GM23338 (cell line): ENCODE results near the gene SLC25A18. TPM values are rescaled to one million over a fixed set of nuclear protein-coding genes. Genes with fewer than 3 reads are reported as not detected.

Experiments
- ATAC-seq: fragments of 200-7000 bp; cut with Tn5 transposase; 3 replicates; pipeline ENCODE4 v1.9.1; 2020
- DNase-seq: peaks from one replicate; pipeline ENCODE4 v3.0.0-alpha.2; 2015; ENCODE audit warnings: low spot score
- H2AFZ ChIP-seq: fragments of 200-600 bp; sonication (generic); 2 replicates; pipeline ENCODE4 v1.8.0; 2016; ENCODE audit warnings: antibody characterized with exemption, mild to moderate bottlenecking, moderate library complexity
- H3F3A ChIP-seq: fragments of 200-600 bp; sonication (generic); replicated peaks from 2 replicates; pipeline ENCODE4 v1.8.0; 2017; ENCODE audit warnings: antibody characterized with exemption, mixed run types, low read depth
- H3K27ac ChIP-seq: fragments of 200-600 bp; sonication (generic); 2 replicates; pipeline ENCODE4 v1.6.1; 2016; ENCODE audit warnings: low read depth
- H3K27me3 ChIP-seq: fragments of 200-600 bp; sonication (generic); 2 replicates; pipeline ENCODE4 v1.8.0; 2016; ENCODE audit warnings: mild to moderate bottlenecking, mixed run types, moderate library complexity; ENCODE audit not compliant: insufficient read depth
- H3K36me3 ChIP-seq: fragments of 200-600 bp; sonication (generic); 2 replicates; pipeline ENCODE4 v1.8.0; 2016; ENCODE audit warnings: mild to moderate bottlenecking; ENCODE audit not compliant: insufficient read depth
- H3K4me1 ChIP-seq: fragments of 200-600 bp; sonication (generic); 2 replicates; pipeline ENCODE4 v1.8.0; 2016; ENCODE audit warnings: mild to moderate bottlenecking, moderate library complexity; ENCODE audit not compliant: insufficient read depth
- H3K4me2 ChIP-seq: fragments of 200-600 bp; sonication (generic); 2 replicates; pipeline ENCODE4 v1.7.1; 2017; ENCODE audit warnings: mixed run types
- H3K4me3 ChIP-seq: fragments of 200-600 bp; sonication (generic); 2 replicates; pipeline ENCODE4 v1.6.1; 2016; ENCODE audit warnings: mixed run types
- H3K79me2 ChIP-seq: fragments of 200-600 bp; sonication (generic); replicated peaks from 2 replicates; pipeline ENCODE4 v1.8.0; 2017; ENCODE audit warnings: mild to moderate bottlenecking; ENCODE audit not compliant: insufficient read depth
- H3K9me2 ChIP-seq: fragments of 200-600 bp; sonication (generic); 2 replicates; pipeline ENCODE4 v1.8.0; 2017; ENCODE audit not compliant: insufficient read depth
- H4K20me1 ChIP-seq: fragments of 200-600 bp; sonication (generic); replicated peaks from 2 replicates; pipeline ENCODE4 v1.8.0; 2017; ENCODE audit warnings: mild to moderate bottlenecking; ENCODE audit not compliant: insufficient read depth
- H3K27ac Mint-ChIP-seq: 2 replicates; pipeline ENCODE4 v1.8.0; 2020; ENCODE audit warnings: inconsistent platforms, mild to moderate bottlenecking, moderate library complexity, mixed read lengths
- H3K27me3 Mint-ChIP-seq: 3 replicates; pipeline ENCODE4 v1.8.0; 2022; ENCODE audit warnings: low read depth, mild to moderate bottlenecking, moderate library complexity, mixed read lengths, inconsistent platforms; ENCODE audit not compliant: insufficient read depth, poor library complexity
- H3K36me3 Mint-ChIP-seq: 3 replicates; pipeline ENCODE4 v1.8.0; 2021; ENCODE audit warnings: low read depth, mild to moderate bottlenecking, inconsistent platforms, moderate library complexity, mixed read lengths
- H3K4me1 Mint-ChIP-seq: 3 replicates; pipeline ENCODE4 v1.8.0; 2020; ENCODE audit warnings: mild to moderate bottlenecking, inconsistent platforms, mixed read lengths
- H3K4me3 Mint-ChIP-seq: 3 replicates; pipeline ENCODE4 v1.8.0; 2021; ENCODE audit warnings: moderate library complexity, mild to moderate bottlenecking, inconsistent platforms, mixed read lengths
- H3K9me3 Mint-ChIP-seq: 3 replicates; pipeline ENCODE4 v1.8.0; 2020; ENCODE audit warnings: moderate library complexity, mild to moderate bottlenecking, inconsistent platforms, mixed read lengths
- CREB1 ChIP-seq: fragments of 250-450 bp; sonication (Bioruptor Pico); IDR thresholded peaks from 2 replicates; pipeline ENCODE4 v1.5.0; 2020; ENCODE audit warnings: low read depth, mild to moderate bottlenecking, moderate library complexity
- EZH2 ChIP-seq: fragments of 200-600 bp; sonication (generic); IDR thresholded peaks from one replicate; pipeline ENCODE4 v1.8.0; 2017; ENCODE audit warnings: antibody characterized with exemption, mild to moderate bottlenecking, low read depth; ENCODE audit not compliant: unreplicated experiment
- EZH2phosphoT487 ChIP-seq: fragments of 200-600 bp; sonication (generic); IDR thresholded peaks from one replicate; pipeline ENCODE4 v1.8.1; 2018; ENCODE audit warnings: antibody characterized with exemption; ENCODE audit not compliant: unreplicated experiment
- JUNB ChIP-seq: IDR thresholded peaks from one replicate; pipeline ENCODE4 v1.6.1; 2016; ENCODE audit warnings: antibody characterized with exemption; ENCODE audit not compliant: unreplicated experiment
- NANOG ChIP-seq: IDR thresholded peaks from 2 replicates; pipeline ENCODE4 v1.6.1; 2016; ENCODE audit warnings: antibody characterized with exemption, borderline replicate concordance
- POLR2AphosphoS5 ChIP-seq: IDR thresholded peaks from 2 replicates; pipeline ENCODE4 v1.6.1; 2016; ENCODE audit warnings: antibody characterized with exemption, low read depth
- STAT1 ChIP-seq: IDR thresholded peaks from one replicate; pipeline ENCODE4 v1.6.1; 2016; ENCODE audit warnings: antibody characterized with exemption; ENCODE audit not compliant: unreplicated experiment
- ZNF114 ChIP-seq: fragments of 250-450 bp; sonication (Bioruptor Pico); IDR thresholded peaks from 2 replicates; pipeline ENCODE4 v1.5.0; 2020; ENCODE audit warnings: mild to moderate bottlenecking, moderate library complexity
- ZNF331 ChIP-seq: fragments of 250-450 bp; sonication (Bioruptor Pico); IDR thresholded peaks from 2 replicates; pipeline ENCODE4 v1.5.0; 2020; ENCODE audit warnings: low read depth, mild to moderate bottlenecking, moderate library complexity
- polyA plus RNA-seq: library from polyadenylated mRNA; unstranded; fragments of >200 nt; fragmentation: Nextera tagmentation; extraction: Ambion mirVana; gene quantifications from 2 replicates; pipeline ENCODE4 v1.2.1, GENCODE V29; 2016
- total RNA-seq: library from RNA; depleted of rRNA; stranded (reverse); fragments of >200 nt; shearing (Covaris generic); gene quantifications from 2 replicates; pipeline ENCODE4 v1.2.3, GENCODE V29; 2014
- TF ChIP-seq, protein P1 (sequence below): IDR thresholded peaks from one replicate; pipeline ENCODE4 v1.6.1; 2018; ENCODE audit warnings: antibody characterized with exemption; ENCODE audit not compliant: unreplicated experiment
- TF ChIP-seq, protein P2 (sequence below): fragments of 250-450 bp; sonication (Bioruptor Pico); IDR thresholded peaks from 2 replicates; pipeline ENCODE4 v1.5.0; 2020; ENCODE audit warnings: mild to moderate bottlenecking, moderate library complexity
- TF ChIP-seq, protein P3 (sequence below), 2 experiments: fragments of 200-600 bp in 1 of 2; sonication (generic) in 1 of 2; conservative IDR thresholded peaks; 2 replicates each; pipeline versions ENCODE4 v1.5.1 to v1.6.1; 2016 to 2017; ENCODE audit warnings: antibody characterized with exemption in 2 of 2, low read depth in 2 of 2, mild to moderate bottlenecking in 2 of 2, moderate library complexity in 1 of 2
- TF ChIP-seq, protein P4 (sequence below): IDR thresholded peaks from 2 replicates; pipeline ENCODE4 v1.6.1; 2016; ENCODE audit warnings: antibody characterized with exemption

The SLC25A18 gene
- total and polyA plus RNA-seq, 2 experiments from 2014 or later, result 1.2 to 1.9 TPM

DNA sequence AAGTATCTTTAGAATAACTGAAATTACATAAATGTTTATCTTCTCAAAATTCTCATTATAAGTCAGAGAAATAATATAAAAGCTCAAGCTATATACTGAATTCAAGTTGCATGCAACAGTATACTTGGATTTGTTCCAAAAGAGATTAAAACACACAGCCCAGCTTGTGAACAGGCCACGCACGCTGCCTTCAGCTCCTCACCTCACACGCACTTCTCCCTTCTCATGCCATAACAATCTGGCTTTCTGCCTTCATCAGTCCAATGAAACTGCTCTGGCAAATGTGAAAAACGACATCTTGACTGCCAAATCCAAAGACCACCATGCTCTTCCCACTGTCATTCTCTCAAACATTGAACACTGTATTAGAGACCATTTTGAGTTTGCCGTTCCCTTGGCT lies 43.2 kb downstream of the SLC25A18 start:
- H3K4me3 ChIP-seq, result no peak overlapping the region
- DNase-seq (no peak), ATAC-seq (no peak)
- H3F3A ChIP-seq, result no peaks in the 10 kb centered on the region; the same call in 1 of the 2 replicates
- peaks cover 21% of the 10 kb centered on the region for H4K20me1 ChIP-seq
- H2AFZ ChIP-seq, result no peak overlapping the region
- no peaks in the 10 kb centered on the region for H3K27me3 ChIP-seq
- Mint-ChIP-seq H3K4me3 (no peak overlapping the region), H3K27ac (no peak overlapping the region), H3K9me3 (no peaks in the 10 kb centered on the region), H3K36me3 (peaks cover 10% of the 10 kb centered on the region; the same call in 2 of the 3 replicates), H3K27me3 (no peaks in the 10 kb centered on the region), H3K4me1 (no peaks in the 10 kb centered on the region)
- no peak overlapping the region for H3K4me2 ChIP-seq
- H3K79me2 ChIP-seq, result peaks cover 20% of the 10 kb centered on the region; the same call in 1 of the 2 replicates
- no peak for TF ChIP-seq NANOG
- TF ChIP-seq STAT1, result no peak
- TF ChIP-seq, protein P1, sequence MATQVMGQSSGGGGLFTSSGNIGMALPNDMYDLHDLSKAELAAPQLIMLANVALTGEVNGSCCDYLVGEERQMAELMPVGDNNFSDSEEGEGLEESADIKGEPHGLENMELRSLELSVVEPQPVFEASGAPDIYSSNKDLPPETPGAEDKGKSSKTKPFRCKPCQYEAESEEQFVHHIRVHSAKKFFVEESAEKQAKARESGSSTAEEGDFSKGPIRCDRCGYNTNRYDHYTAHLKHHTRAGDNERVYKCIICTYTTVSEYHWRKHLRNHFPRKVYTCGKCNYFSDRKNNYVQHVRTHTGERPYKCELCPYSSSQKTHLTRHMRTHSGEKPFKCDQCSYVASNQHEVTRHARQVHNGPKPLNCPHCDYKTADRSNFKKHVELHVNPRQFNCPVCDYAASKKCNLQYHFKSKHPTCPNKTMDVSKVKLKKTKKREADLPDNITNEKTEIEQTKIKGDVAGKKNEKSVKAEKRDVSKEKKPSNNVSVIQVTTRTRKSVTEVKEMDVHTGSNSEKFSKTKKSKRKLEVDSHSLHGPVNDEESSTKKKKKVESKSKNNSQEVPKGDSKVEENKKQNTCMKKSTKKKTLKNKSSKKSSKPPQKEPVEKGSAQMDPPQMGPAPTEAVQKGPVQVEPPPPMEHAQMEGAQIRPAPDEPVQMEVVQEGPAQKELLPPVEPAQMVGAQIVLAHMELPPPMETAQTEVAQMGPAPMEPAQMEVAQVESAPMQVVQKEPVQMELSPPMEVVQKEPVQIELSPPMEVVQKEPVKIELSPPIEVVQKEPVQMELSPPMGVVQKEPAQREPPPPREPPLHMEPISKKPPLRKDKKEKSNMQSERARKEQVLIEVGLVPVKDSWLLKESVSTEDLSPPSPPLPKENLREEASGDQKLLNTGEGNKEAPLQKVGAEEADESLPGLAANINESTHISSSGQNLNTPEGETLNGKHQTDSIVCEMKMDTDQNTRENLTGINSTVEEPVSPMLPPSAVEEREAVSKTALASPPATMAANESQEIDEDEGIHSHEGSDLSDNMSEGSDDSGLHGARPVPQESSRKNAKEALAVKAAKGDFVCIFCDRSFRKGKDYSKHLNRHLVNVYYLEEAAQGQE, result no peak
- no peak for TF ChIP-seq POLR2AphosphoS5
- TF ChIP-seq EZH2phosphoT487, result no peak
- TF ChIP-seq, protein P2, sequence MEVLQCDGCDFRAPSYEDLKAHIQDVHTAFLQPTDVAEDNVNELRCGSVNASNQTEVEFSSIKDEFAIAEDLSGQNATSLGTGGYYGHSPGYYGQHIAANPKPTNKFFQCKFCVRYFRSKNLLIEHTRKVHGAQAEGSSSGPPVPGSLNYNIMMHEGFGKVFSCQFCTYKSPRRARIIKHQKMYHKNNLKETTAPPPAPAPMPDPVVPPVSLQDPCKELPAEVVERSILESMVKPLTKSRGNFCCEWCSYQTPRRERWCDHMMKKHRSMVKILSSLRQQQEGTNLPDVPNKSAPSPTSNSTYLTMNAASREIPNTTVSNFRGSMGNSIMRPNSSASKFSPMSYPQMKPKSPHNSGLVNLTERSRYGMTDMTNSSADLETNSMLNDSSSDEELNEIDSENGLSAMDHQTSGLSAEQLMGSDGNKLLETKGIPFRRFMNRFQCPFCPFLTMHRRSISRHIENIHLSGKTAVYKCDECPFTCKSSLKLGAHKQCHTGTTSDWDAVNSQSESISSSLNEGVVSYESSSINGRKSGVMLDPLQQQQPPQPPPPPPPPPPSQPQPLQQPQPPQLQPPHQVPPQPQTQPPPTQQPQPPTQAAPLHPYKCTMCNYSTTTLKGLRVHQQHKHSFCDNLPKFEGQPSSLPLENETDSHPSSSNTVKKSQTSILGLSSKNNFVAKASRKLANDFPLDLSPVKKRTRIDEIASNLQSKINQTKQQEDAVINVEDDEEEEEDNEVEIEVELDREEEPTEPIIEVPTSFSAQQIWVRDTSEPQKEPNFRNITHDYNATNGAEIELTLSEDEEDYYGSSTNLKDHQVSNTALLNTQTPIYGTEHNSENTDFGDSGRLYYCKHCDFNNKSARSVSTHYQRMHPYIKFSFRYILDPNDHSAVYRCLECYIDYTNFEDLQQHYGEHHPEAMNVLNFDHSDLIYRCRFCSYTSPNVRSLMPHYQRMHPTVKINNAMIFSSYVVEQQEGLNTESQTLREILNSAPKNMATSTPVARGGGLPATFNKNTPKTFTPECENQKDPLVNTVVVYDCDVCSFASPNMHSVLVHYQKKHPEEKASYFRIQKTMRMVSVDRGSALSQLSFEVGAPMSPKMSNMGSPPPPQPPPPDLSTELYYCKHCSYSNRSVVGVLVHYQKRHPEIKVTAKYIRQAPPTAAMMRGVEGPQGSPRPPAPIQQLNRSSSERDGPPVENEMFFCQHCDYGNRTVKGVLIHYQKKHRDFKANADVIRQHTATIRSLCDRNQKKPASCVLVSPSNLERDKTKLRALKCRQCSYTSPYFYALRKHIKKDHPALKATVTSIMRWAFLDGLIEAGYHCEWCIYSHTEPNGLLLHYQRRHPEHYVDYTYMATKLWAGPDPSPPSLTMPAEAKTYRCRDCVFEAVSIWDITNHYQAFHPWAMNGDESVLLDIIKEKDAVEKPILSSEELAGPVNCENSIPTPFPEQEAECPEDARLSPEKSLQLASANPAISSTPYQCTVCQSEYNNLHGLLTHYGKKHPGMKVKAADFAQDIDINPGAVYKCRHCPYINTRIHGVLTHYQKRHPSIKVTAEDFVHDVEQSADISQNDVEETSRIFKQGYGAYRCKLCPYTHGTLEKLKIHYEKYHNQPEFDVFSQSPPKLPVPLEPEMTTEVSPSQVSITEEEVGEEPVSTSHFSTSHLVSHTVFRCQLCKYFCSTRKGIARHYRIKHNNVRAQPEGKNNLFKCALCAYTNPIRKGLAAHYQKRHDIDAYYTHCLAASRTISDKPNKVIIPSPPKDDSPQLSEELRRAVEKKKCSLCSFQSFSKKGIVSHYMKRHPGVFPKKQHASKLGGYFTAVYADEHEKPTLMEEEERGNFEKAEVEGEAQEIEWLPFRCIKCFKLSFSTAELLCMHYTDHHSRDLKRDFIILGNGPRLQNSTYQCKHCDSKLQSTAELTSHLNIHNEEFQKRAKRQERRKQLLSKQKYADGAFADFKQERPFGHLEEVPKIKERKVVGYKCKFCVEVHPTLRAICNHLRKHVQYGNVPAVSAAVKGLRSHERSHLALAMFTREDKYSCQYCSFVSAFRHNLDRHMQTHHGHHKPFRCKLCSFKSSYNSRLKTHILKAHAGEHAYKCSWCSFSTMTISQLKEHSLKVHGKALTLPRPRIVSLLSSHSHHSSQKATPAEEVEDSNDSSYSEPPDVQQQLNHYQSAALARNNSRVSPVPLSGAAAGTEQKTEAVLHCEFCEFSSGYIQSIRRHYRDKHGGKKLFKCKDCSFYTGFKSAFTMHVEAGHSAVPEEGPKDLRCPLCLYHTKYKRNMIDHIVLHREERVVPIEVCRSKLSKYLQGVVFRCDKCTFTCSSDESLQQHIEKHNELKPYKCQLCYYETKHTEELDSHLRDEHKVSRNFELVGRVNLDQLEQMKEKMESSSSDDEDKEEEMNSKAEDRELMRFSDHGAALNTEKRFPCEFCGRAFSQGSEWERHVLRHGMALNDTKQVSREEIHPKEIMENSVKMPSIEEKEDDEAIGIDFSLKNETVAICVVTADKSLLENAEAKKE (CRISPR knock-in tag), result no peak
- TF ChIP-seq EZH2, result no peak
- no peak for TF ChIP-seq ZNF114 (CRISPR knock-in tag)
- TF ChIP-seq ZNF331, result no peak
- TF ChIP-seq CREB1, result no peak
- TF ChIP-seq, protein P3, sequence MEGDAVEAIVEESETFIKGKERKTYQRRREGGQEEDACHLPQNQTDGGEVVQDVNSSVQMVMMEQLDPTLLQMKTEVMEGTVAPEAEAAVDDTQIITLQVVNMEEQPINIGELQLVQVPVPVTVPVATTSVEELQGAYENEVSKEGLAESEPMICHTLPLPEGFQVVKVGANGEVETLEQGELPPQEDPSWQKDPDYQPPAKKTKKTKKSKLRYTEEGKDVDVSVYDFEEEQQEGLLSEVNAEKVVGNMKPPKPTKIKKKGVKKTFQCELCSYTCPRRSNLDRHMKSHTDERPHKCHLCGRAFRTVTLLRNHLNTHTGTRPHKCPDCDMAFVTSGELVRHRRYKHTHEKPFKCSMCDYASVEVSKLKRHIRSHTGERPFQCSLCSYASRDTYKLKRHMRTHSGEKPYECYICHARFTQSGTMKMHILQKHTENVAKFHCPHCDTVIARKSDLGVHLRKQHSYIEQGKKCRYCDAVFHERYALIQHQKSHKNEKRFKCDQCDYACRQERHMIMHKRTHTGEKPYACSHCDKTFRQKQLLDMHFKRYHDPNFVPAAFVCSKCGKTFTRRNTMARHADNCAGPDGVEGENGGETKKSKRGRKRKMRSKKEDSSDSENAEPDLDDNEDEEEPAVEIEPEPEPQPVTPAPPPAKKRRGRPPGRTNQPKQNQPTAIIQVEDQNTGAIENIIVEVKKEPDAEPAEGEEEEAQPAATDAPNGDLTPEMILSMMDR (conservative IDR thresholded peaks at IDR 0.05; ENCODE audit: low read depth in 2 of 2), result no peak
- TF ChIP-seq, protein P4, sequence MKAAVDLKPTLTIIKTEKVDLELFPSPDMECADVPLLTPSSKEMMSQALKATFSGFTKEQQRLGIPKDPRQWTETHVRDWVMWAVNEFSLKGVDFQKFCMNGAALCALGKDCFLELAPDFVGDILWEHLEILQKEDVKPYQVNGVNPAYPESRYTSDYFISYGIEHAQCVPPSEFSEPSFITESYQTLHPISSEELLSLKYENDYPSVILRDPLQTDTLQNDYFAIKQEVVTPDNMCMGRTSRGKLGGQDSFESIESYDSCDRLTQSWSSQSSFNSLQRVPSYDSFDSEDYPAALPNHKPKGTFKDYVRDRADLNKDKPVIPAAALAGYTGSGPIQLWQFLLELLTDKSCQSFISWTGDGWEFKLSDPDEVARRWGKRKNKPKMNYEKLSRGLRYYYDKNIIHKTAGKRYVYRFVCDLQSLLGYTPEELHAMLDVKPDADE, result no peak
- TF ChIP-seq JUNB, result no peak
- no peak overlapping the region for H3K27ac ChIP-seq
- H3K4me1 ChIP-seq, result no peaks in the 10 kb centered on the region
- no peaks in the 10 kb centered on the region for H3K9me2 ChIP-seq
- peaks cover 12% of the 10 kb centered on the region for H3K36me3 ChIP-seq
